SK-N-SH treated with all-trans-retinoic acid at 6 μM for 48 hours (cell line): ENCODE results near the gene SMTN.

ENCODE experiments used
- ARNTL ChIP-seq: fragments of 450-650 bp; formaldehyde crosslinking; IDR thresholded peaks from 2 replicates; pipeline ENCODE4 v1.5.0; 2020; ENCODE audit warnings: low read depth, mild to moderate bottlenecking, moderate library complexity, borderline replicate concordance
- BACH2 ChIP-seq: fragments of 250-450 bp; sonication (Bioruptor Pico); IDR thresholded peaks from 2 replicates; pipeline ENCODE4 v1.9.0; 2021; ENCODE audit warnings: mild to moderate bottlenecking, borderline replicate concordance
- CSDC2 ChIP-seq: fragments of 250-450 bp; sonication (Bioruptor Pico); IDR thresholded peaks from 2 replicates; pipeline ENCODE4 v1.5.0; 2020; ENCODE audit warnings: mild to moderate bottlenecking, moderate library complexity
- OSR1 ChIP-seq: fragments of 250-450 bp; sonication (Bioruptor Pico); IDR thresholded peaks from 2 replicates; pipeline ENCODE4 v1.8.0; 2022; ENCODE audit warnings: moderate library complexity, mild to moderate bottlenecking, inconsistent platforms
- PATZ1 ChIP-seq: fragments of 250-450 bp; sonication (Bioruptor Pico); IDR thresholded peaks from 2 replicates; pipeline ENCODE4 v1.8.0; 2020; ENCODE audit warnings: mild to moderate bottlenecking, moderate library complexity, borderline replicate concordance
- PPARA ChIP-seq: fragments of 250-450 bp; sonication (Bioruptor Pico); IDR thresholded peaks from 2 replicates; pipeline ENCODE4 v1.5.0; 2020; ENCODE audit warnings: mild to moderate bottlenecking, borderline replicate concordance
- RARB ChIP-seq: fragments of 250-450 bp; sonication (Bioruptor Pico); IDR thresholded peaks from 2 replicates; pipeline ENCODE4 v1.8.0; 2021; ENCODE audit warnings: mild to moderate bottlenecking, moderate library complexity
- SNAI2 ChIP-seq: fragments of 250-450 bp; sonication (Bioruptor Pico); IDR thresholded peaks from 2 replicates; pipeline ENCODE4 v1.5.0; 2020; ENCODE audit warnings: mild to moderate bottlenecking, moderate library complexity
- ZNF565 ChIP-seq: fragments of 450-650 bp; formaldehyde crosslinking; conservative IDR thresholded peaks from 2 replicates; pipeline ENCODE4 v1.5.0; 2020; ENCODE audit warnings: low read depth, mild to moderate bottlenecking, moderate library complexity
- ZNF70 ChIP-seq: fragments of 450-650 bp; formaldehyde crosslinking; IDR thresholded peaks from 2 replicates; pipeline ENCODE4 v1.5.0; 2020; ENCODE audit warnings: mild to moderate bottlenecking, moderate library complexity
- ZNF8 ChIP-seq: fragments of 450-650 bp; formaldehyde crosslinking; IDR thresholded peaks from 2 replicates; pipeline ENCODE4 v1.5.0; 2020; ENCODE audit warnings: mild to moderate bottlenecking, moderate library complexity
- TF ChIP-seq, protein P1 (sequence below): fragments of 250-450 bp; sonication (Bioruptor Pico); IDR thresholded peaks from 2 replicates; pipeline ENCODE4 v1.5.1; 2020; ENCODE audit warnings: low read depth, mild to moderate bottlenecking, moderate library complexity
- TF ChIP-seq, protein P2 (sequence below): fragments of 250-450 bp; sonication (Bioruptor Pico); IDR thresholded peaks from 2 replicates; pipeline ENCODE4 v1.5.1; 2021; ENCODE audit warnings: mild to moderate bottlenecking, moderate library complexity

GRCh38 chr22:31123292-31123602 is 42.1 kb downstream of the SMTN start:
- TF ChIP-seq, protein P1, sequence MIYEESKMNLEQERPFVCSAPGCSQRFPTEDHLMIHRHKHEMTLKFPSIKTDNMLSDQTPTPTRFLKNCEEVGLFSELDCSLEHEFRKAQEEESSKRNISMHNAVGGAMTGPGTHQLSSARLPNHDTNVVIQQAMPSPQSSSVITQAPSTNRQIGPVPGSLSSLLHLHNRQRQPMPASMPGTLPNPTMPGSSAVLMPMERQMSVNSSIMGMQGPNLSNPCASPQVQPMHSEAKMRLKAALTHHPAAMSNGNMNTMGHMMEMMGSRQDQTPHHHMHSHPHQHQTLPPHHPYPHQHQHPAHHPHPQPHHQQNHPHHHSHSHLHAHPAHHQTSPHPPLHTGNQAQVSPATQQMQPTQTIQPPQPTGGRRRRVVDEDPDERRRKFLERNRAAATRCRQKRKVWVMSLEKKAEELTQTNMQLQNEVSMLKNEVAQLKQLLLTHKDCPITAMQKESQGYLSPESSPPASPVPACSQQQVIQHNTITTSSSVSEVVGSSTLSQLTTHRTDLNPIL, result no peak
- TF ChIP-seq, protein P2, sequence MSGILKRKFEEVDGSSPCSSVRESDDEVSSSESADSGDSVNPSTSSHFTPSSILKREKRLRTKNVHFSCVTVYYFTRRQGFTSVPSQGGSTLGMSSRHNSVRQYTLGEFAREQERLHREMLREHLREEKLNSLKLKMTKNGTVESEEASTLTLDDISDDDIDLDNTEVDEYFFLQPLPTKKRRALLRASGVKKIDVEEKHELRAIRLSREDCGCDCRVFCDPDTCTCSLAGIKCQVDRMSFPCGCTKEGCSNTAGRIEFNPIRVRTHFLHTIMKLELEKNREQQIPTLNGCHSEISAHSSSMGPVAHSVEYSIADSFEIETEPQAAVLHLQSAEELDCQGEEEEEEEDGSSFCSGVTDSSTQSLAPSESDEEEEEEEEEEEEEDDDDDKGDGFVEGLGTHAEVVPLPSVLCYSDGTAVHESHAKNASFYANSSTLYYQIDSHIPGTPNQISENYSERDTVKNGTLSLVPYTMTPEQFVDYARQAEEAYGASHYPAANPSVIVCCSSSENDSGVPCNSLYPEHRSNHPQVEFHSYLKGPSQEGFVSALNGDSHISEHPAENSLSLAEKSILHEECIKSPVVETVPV (CRISPR knock-in tag), result no peak
- TF ChIP-seq OSR1, result no peak
- no peak for TF ChIP-seq PATZ1 (CRISPR knock-in tag)
- no peak for TF ChIP-seq ZNF565 (CRISPR knock-in tag)
- TF ChIP-seq PPARA (CRISPR knock-in tag), result no peak
- no peak for TF ChIP-seq ARNTL (CRISPR knock-in tag)
- TF ChIP-seq RARB (CRISPR knock-in tag), result no peak
- no peak for TF ChIP-seq SNAI2 (CRISPR knock-in tag)
- TF ChIP-seq ZNF70 (CRISPR knock-in tag), result no peak
- no peak for TF ChIP-seq CSDC2 (CRISPR knock-in tag)
- no peak for TF ChIP-seq ZNF8 (CRISPR knock-in tag)
- no peak for TF ChIP-seq BACH2 (CRISPR knock-in tag)
